ENCODE data around the gene KRTAP20-4. TPM values are rescaled to one million over a fixed set of nuclear protein-coding genes. Genes with fewer than 3 reads are reported as not detected.

KRTAP20-4 gene
- total and polyA plus RNA-seq, 5 donors from 2014 or later, result not detected

GRCh38 chr21:30625449-30626165 lies 5.2 kb downstream of the KRTAP20-4 start:
- Histone ChIP-seq H3K36me3 (ENCODE audit: control insufficient read depth, insufficient read depth, low read length) (no peaks in the 10 kb centered on the region), H3K9me3 (ENCODE audit: control insufficient read depth in 2 of 2, low read length in 2 of 2) (no peaks in the 10 kb centered on the region), H3K4me1 (ENCODE audit: control insufficient read depth, insufficient read depth, low read length, poor library complexity, severe bottlenecking) (no peaks in the 10 kb centered on the region), H3K27me3 (ENCODE audit: control insufficient read depth, insufficient read depth, low read length) (no peaks in the 10 kb centered on the region), H3K4me3 (ENCODE audit: low read depth, low read length) (no peak overlapping the region), H3K27ac (ENCODE audit: insufficient read depth, low read length, poor library complexity, severe bottlenecking) (no peak overlapping the region)
- ATAC-seq (ENCODE audit: low read depth in 2 of 2) (no peak), DNase-seq (no peak)
- Mint-ChIP-seq H3K27me3 (no peaks in the 10 kb centered on the region), H3K4me3 (no peak overlapping the region), H3K4me1 (no peaks in the 10 kb centered on the region), H3K9me3 (peaks cover 0 to 4% (median 3%) of the 10 kb centered on the region in 7 donors), H3K27ac (no peak overlapping the region), H3K36me3 (no peaks in the 10 kb centered on the region)

- H3K27ac ChIP-seq (ENCODE audit: insufficient read depth, low read length, poor library complexity, severe bottlenecking), result no peak overlapping the region
- H3K4me3 Mint-ChIP-seq, result no peak overlapping the region
- H3K4me1 Mint-ChIP-seq, result no peaks in the 10 kb centered on the region
- no peak for DNase-seq
- no peak overlapping the region for H3K27ac Mint-ChIP-seq
- H3K27me3 Mint-ChIP-seq, result no peaks in the 10 kb centered on the region
- no peaks in the 10 kb centered on the region for H3K4me1 ChIP-seq (ENCODE audit: control insufficient read depth, insufficient read depth, low read length, poor library complexity, severe bottlenecking)
- no peak for ATAC-seq (ENCODE audit: low read depth in 2 of 2)
- no peak overlapping the region for H3K4me3 ChIP-seq (ENCODE audit: low read depth, low read length)
- H3K9me3 ChIP-seq (ENCODE audit: control insufficient read depth in 2 of 2, low read length in 2 of 2), result no peaks in the 10 kb centered on the region
- no peaks in the 10 kb centered on the region for H3K36me3 ChIP-seq (ENCODE audit: control insufficient read depth, insufficient read depth, low read length)
- H3K9me3 Mint-ChIP-seq, result peaks cover 0 to 5% (median 4%) of the 10 kb centered on the region in 7 donors
- no peaks in the 10 kb centered on the region for H3K36me3 Mint-ChIP-seq
- H3K27me3 ChIP-seq (ENCODE audit: control insufficient read depth, insufficient read depth, low read length), result no peaks in the 10 kb centered on the region
Observed at GRCh38 chr21:30628109-30628508, 7.7 kb downstream of the KRTAP20-4 start.

GRCh38 chr21:30629200-30629599 lies 8.8 kb downstream of the KRTAP20-4 start:
- no peaks in the 10 kb centered on the region for H3K4me1 Mint-ChIP-seq
- DNase-seq, result no peak

GRCh38 chr21:30634906-30635305 lies 14.5 kb downstream of the KRTAP20-4 start, which contains the start of gene KRTAP20-2:
Gene KRTAP20-2 (plus strand): TSS chr21:30635206. CDS start chr21:30635264, 58 bp downstream.
- Mint-ChIP-seq H3K36me3 (no peaks in the 10 kb centered on the region), H3K4me3 (no peak within 1 kb of the TSS), H3K4me1 (no peaks in the 10 kb centered on the region), H3K27ac (no peak within 1 kb of the TSS), H3K9me3 (peaks cover 0 to 3% (median 2%) of the 10 kb centered on the region in 7 donors), H3K27me3 (no peaks in the 10 kb centered on the region)
- no peak for ATAC-seq (ENCODE audit: low read depth in 2 of 2)
- H3K9me3 ChIP-seq (ENCODE audit: control insufficient read depth in 2 of 2, low read length in 2 of 2), result no peaks in the 10 kb centered on the region
- H3K27me3 ChIP-seq (ENCODE audit: control insufficient read depth, insufficient read depth, low read length), result no peaks in the 10 kb centered on the region
- H3K4me3 ChIP-seq (ENCODE audit: low read depth, low read length), result no peak within 1 kb of the TSS
- no peaks in the 10 kb centered on the region for H3K36me3 ChIP-seq (ENCODE audit: control insufficient read depth, insufficient read depth, low read length)
- H3K27ac ChIP-seq (ENCODE audit: insufficient read depth, low read length, poor library complexity, severe bottlenecking), result no peak within 1 kb of the TSS
- no peak for DNase-seq
- H3K4me1 ChIP-seq (ENCODE audit: control insufficient read depth, insufficient read depth, low read length, poor library complexity, severe bottlenecking), result no peaks in the 10 kb centered on the region

More at GRCh38 chr21:30629200-30629599, 8.8 kb downstream of the KRTAP20-4 start:
- no peaks in the 10 kb centered on the region for H3K9me3 ChIP-seq (ENCODE audit: control insufficient read depth in 2 of 2, low read length in 2 of 2)
- H3K36me3 Mint-ChIP-seq, result no peaks in the 10 kb centered on the region
- no peaks in the 10 kb centered on the region for H3K27me3 ChIP-seq (ENCODE audit: control insufficient read depth, insufficient read depth, low read length)
- H3K27ac Mint-ChIP-seq, result no peak overlapping the region
- H3K36me3 ChIP-seq (ENCODE audit: control insufficient read depth, insufficient read depth, low read length), result no peaks in the 10 kb centered on the region
- ATAC-seq (ENCODE audit: low read depth in 2 of 2), result no peak
- no peaks in the 10 kb centered on the region for H3K4me1 ChIP-seq (ENCODE audit: control insufficient read depth, insufficient read depth, low read length, poor library complexity, severe bottlenecking)
- H3K27ac ChIP-seq (ENCODE audit: insufficient read depth, low read length, poor library complexity, severe bottlenecking), result no peak overlapping the region
- H3K4me3 Mint-ChIP-seq, result no peak overlapping the region
- no peak overlapping the region for H3K4me3 ChIP-seq (ENCODE audit: low read depth, low read length)
- H3K9me3 Mint-ChIP-seq, result peaks cover 0 to 5% (median 3%) of the 10 kb centered on the region in 7 donors
- H3K27me3 Mint-ChIP-seq, result no peaks in the 10 kb centered on the region

GRCh38 chr21:30638686-30639085 lies 18.3 kb downstream of the KRTAP20-4 start:
- no peak overlapping the region for H3K4me3 Mint-ChIP-seq
- H3K9me3 Mint-ChIP-seq, result peaks cover 0 to 6% (median 2%) of the 10 kb centered on the region in 7 donors
- no peaks in the 10 kb centered on the region for H3K36me3 Mint-ChIP-seq

GRCh38 chr21:30642564-30642963 lies 22.1 kb downstream of the KRTAP20-4 start, which contains the start of gene KRTAP20-3:
Gene KRTAP20-3 (plus strand): TSS chr21:30642864.
- no peaks in the 10 kb centered on the region for H3K36me3 ChIP-seq (ENCODE audit: control insufficient read depth, insufficient read depth, low read length)
- Mint-ChIP-seq H3K9me3 (peaks cover 0 to 10% (median 3%) of the 10 kb centered on the region in 7 donors), H3K36me3 (no peaks in the 10 kb centered on the region), H3K4me1 (no peaks in the 10 kb centered on the region), H3K27me3 (no peaks in the 10 kb centered on the region), H3K27ac (no peak within 1 kb of the TSS), H3K4me3 (no peak within 1 kb of the TSS)
- H3K27ac ChIP-seq (ENCODE audit: insufficient read depth, low read length, poor library complexity, severe bottlenecking), result no peak within 1 kb of the TSS
- H3K4me1 ChIP-seq (ENCODE audit: control insufficient read depth, insufficient read depth, low read length, poor library complexity, severe bottlenecking), result no peaks in the 10 kb centered on the region
- no peaks in the 10 kb centered on the region for H3K27me3 ChIP-seq (ENCODE audit: control insufficient read depth, insufficient read depth, low read length)
- ATAC-seq (ENCODE audit: low read depth in 2 of 2), result no peak
- no peak for DNase-seq
- no peaks in the 10 kb centered on the region for H3K9me3 ChIP-seq (ENCODE audit: control insufficient read depth in 2 of 2, low read length in 2 of 2)
- no peak within 1 kb of the TSS for H3K4me3 ChIP-seq (ENCODE audit: low read depth, low read length)

More at GRCh38 chr21:30638686-30639085, 18.3 kb downstream of the KRTAP20-4 start:
- Mint-ChIP-seq H3K4me1 (no peaks in the 10 kb centered on the region), H3K27ac (no peak overlapping the region), H3K27me3 (no peaks in the 10 kb centered on the region)
- Histone ChIP-seq H3K9me3 (ENCODE audit: control insufficient read depth in 2 of 2, low read length in 2 of 2) (no peaks in the 10 kb centered on the region), H3K27me3 (ENCODE audit: control insufficient read depth, insufficient read depth, low read length) (no peaks in the 10 kb centered on the region), H3K4me1 (ENCODE audit: control insufficient read depth, insufficient read depth, low read length, poor library complexity, severe bottlenecking) (no peaks in the 10 kb centered on the region), H3K36me3 (ENCODE audit: control insufficient read depth, insufficient read depth, low read length) (no peaks in the 10 kb centered on the region), H3K4me3 (ENCODE audit: low read depth, low read length) (no peak overlapping the region), H3K27ac (ENCODE audit: insufficient read depth, low read length, poor library complexity, severe bottlenecking) (no peak overlapping the region)
- DNase-seq, result no peak
- no peak for ATAC-seq (ENCODE audit: low read depth in 2 of 2)

- H3K27me3 Mint-ChIP-seq, result no peaks in the 10 kb centered on the region
- no peak overlapping the region for H3K27ac ChIP-seq (ENCODE audit: insufficient read depth, low read length, poor library complexity, severe bottlenecking)
- H3K4me1 Mint-ChIP-seq, result no peaks in the 10 kb centered on the region
- ATAC-seq (ENCODE audit: low read depth in 2 of 2), result no peak
- no peaks in the 10 kb centered on the region for H3K27me3 ChIP-seq (ENCODE audit: control insufficient read depth, insufficient read depth, low read length)
- H3K36me3 Mint-ChIP-seq, result no peaks in the 10 kb centered on the region
- no peak for DNase-seq
- no peaks in the 10 kb centered on the region for H3K36me3 ChIP-seq (ENCODE audit: control insufficient read depth, insufficient read depth, low read length)
- H3K4me3 ChIP-seq (ENCODE audit: low read depth, low read length), result no peak overlapping the region
- H3K4me1 ChIP-seq (ENCODE audit: control insufficient read depth, insufficient read depth, low read length, poor library complexity, severe bottlenecking), result no peaks in the 10 kb centered on the region
- H3K9me3 ChIP-seq (ENCODE audit: control insufficient read depth in 2 of 2, low read length in 2 of 2), result no peaks in the 10 kb centered on the region
- no peak overlapping the region for H3K27ac Mint-ChIP-seq
- no peak overlapping the region for H3K4me3 Mint-ChIP-seq
- peaks cover 0 to 7% (median 4%) of the 10 kb centered on the region in 7 donors for H3K9me3 Mint-ChIP-seq
Observed at GRCh38 chr21:30646904-30647414, 26.5 kb downstream of the KRTAP20-4 start.

- no peak for ATAC-seq (ENCODE audit: low read depth in 2 of 2)
- Mint-ChIP-seq H3K27me3 (no peaks in the 10 kb centered on the region), H3K4me3 (no peak overlapping the region), H3K4me1 (no peaks in the 10 kb centered on the region), H3K27ac (no peak overlapping the region), H3K36me3 (no peaks in the 10 kb centered on the region), H3K9me3 (peaks cover 0 to 7% (median 0%) of the 10 kb centered on the region in 7 donors)
- H3K4me3 ChIP-seq (ENCODE audit: low read depth, low read length), result no peak overlapping the region
- H3K4me1 ChIP-seq (ENCODE audit: control insufficient read depth, insufficient read depth, low read length, poor library complexity, severe bottlenecking), result no peaks in the 10 kb centered on the region
- H3K36me3 ChIP-seq (ENCODE audit: control insufficient read depth, insufficient read depth, low read length), result no peaks in the 10 kb centered on the region
- H3K27me3 ChIP-seq (ENCODE audit: control insufficient read depth, insufficient read depth, low read length), result no peaks in the 10 kb centered on the region
- no peak overlapping the region for H3K27ac ChIP-seq (ENCODE audit: insufficient read depth, low read length, poor library complexity, severe bottlenecking)
- DNase-seq, result no peak
- H3K9me3 ChIP-seq (ENCODE audit: control insufficient read depth in 2 of 2, low read length in 2 of 2), result no peaks in the 10 kb centered on the region
Observed at GRCh38 chr21:30652891-30653290, 32.5 kb downstream of the KRTAP20-4 start.
